Fibroblast of lung (primary cell): ENCODE data around the gene UBE2U.

Source experiments
- EZH2 ChIP-seq: IDR thresholded peaks from 2 replicates; pipeline ENCODE4 v1.5.1; 2012; ENCODE audit warnings: low read length, control low read depth, mild to moderate bottlenecking; ENCODE audit errors: missing control alignments
- TF ChIP-seq, protein P1 (sequence below), 2 donors: IDR thresholded peaks in 1 of 2; conservative IDR thresholded peaks in 1 of 2; 1 replicate in 1 of 2; 2 replicates in 1 of 2; pipeline ENCODE4 v1.5.1; 2011 to 2012; ENCODE audit warnings: low read length in 2 of 2, control low read depth in 1 of 2, inconsistent platforms in 1 of 2, low read depth in 1 of 2, mild to moderate bottlenecking in 1 of 2

DNA sequence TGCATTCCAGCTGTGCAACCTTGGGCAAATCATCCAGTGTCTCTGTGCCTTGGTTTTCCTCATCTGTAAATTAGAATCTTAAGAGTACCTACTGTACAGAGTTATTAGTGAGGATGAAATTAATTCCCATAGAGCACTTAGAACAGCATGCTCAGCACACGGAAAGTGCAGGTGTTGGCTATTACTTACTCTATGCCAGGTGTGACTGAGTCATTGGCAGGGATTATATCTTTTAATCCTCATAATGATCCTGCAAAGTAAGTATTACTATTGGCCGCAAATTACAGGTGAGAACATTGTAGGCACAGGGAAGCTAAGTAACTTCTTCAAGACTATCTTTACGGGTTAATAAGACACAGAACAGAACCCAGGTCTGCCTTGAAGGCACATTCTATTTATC, 6.3 kb upstream of the UBE2U start:
- TF ChIP-seq, protein P1, sequence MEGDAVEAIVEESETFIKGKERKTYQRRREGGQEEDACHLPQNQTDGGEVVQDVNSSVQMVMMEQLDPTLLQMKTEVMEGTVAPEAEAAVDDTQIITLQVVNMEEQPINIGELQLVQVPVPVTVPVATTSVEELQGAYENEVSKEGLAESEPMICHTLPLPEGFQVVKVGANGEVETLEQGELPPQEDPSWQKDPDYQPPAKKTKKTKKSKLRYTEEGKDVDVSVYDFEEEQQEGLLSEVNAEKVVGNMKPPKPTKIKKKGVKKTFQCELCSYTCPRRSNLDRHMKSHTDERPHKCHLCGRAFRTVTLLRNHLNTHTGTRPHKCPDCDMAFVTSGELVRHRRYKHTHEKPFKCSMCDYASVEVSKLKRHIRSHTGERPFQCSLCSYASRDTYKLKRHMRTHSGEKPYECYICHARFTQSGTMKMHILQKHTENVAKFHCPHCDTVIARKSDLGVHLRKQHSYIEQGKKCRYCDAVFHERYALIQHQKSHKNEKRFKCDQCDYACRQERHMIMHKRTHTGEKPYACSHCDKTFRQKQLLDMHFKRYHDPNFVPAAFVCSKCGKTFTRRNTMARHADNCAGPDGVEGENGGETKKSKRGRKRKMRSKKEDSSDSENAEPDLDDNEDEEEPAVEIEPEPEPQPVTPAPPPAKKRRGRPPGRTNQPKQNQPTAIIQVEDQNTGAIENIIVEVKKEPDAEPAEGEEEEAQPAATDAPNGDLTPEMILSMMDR (conservative IDR thresholded peaks at IDR 0.05 in 1 of 2, IDR thresholded peaks at IDR 0.05 in 1 of 2; ENCODE audit: low read depth in 1 of 2, low read length in 2 of 2) = no peak
- no peak for TF ChIP-seq EZH2
